DMS 273 treated with DMSO at 0.1 percent for 48 hours (cell line): ENCODE data around the gene CSNK1D.

Experiments used
- DNase-seq: peaks from one replicate; lab custom pipeline; 2025; lab: John Stamatoyannopoulos, UW

The CSNK1D gene

GRCh38 chr17:82294064-82294773, 20.7 kb upstream of the CSNK1D start:
- DNase-seq: no peak

GRCh38 chr17:82292251-82293154, 19.0 kb upstream of the CSNK1D start:
- DNase-seq: peak; percentile 96

- no peak for DNase-seq
Observed at GRCh38 chr17:82291582-82292250, 18.2 kb upstream of the CSNK1D start.

GRCh38 chr17:82287868-82288801, 14.6 kb upstream of the CSNK1D start:
- DNase-seq: peak; percentile 95

- no peak for DNase-seq
Observed at GRCh38 chr17:82287013-82287867, 13.7 kb upstream of the CSNK1D start.

GRCh38 chr17:82285141-82285540, 11.6 kb upstream of the CSNK1D start:
- DNase-seq: no peak

GRCh38 chr17:82283208-82283749, 9.8 kb upstream of the CSNK1D start:
- no peak for DNase-seq

GRCh38 chr17:82282239-82283207, 9.0 kb upstream of the CSNK1D start:
- no peak for DNase-seq

GRCh38 chr17:82281502-82282238, 8.2 kb upstream of the CSNK1D start:
- DNase-seq: no peak

GRCh38 chr17:82281076-82281475, 7.6 kb upstream of the CSNK1D start:
- DNase-seq: no peak

GRCh38 chr17:82280537-82280936, 7.0 kb upstream of the CSNK1D start:
- DNase-seq: no peak

- no peak for DNase-seq
Observed at GRCh38 chr17:82278786-82279391, 5.4 kb upstream of the CSNK1D start.

- DNase-seq: no peak
Observed at GRCh38 chr17:82278308-82278707, 4.8 kb upstream of the CSNK1D start.

- peak; percentile 36 for DNase-seq
Observed at GRCh38 chr17:82277851-82278250, 4.4 kb upstream of the CSNK1D start.

GRCh38 chr17:82276938-82277337, 3.4 kb upstream of the CSNK1D start:
- no peak for DNase-seq

GRCh38 chr17:82275326-82275725, 1.8 kb upstream of the CSNK1D start:
- no peak for DNase-seq

GRCh38 chr17:82274134-82275020, 877 bp upstream of the CSNK1D start:
- no peak for DNase-seq
